HepG2 (cell line): ENCODE results near the gene HLA-DPB1.

Experiments used
- CREB1 ChIP-seq, 2 experiments: fragments of 450-650 bp in 1 of 2; IDR thresholded peaks; 2 replicates each; pipeline ENCODE4 v1.6.1; 2016 to 2017; ENCODE audit warnings: control low read depth in 1 of 2, mild to moderate bottlenecking in 1 of 2, missing compliant biosample characterization in 1 of 2, missing genetic modification characterization in 1 of 2
- ELK4 ChIP-seq: sonication (generic); formaldehyde crosslinking; IDR thresholded peaks from 2 replicates; pipeline ENCODE4 v1.9.0; 2021; ENCODE audit warnings: missing genetic modification reagents, borderline replicate concordance
- FOSL2 ChIP-seq: sonication (generic); formaldehyde crosslinking; IDR thresholded peaks from 2 replicates; pipeline ENCODE4 v1.4.0; 2020; ENCODE audit warnings: missing genetic modification reagents
- FOXJ3 ChIP-seq: sonication (generic); formaldehyde crosslinking; IDR thresholded peaks from 2 replicates; pipeline ENCODE4 v1.4.0; 2020; ENCODE audit warnings: missing genetic modification reagents, mild to moderate bottlenecking, borderline replicate concordance
- GABPA ChIP-seq, 2 experiments: IDR thresholded peaks; 2 replicates each; pipeline ENCODE4 v1.6.1; 2011 to 2016; ENCODE audit warnings: low read depth in 2 of 2, low read length in 1 of 2, missing biosample characterization in 1 of 2, missing genetic modification characterization in 1 of 2
- JUN ChIP-seq: sonication (generic); formaldehyde crosslinking; IDR thresholded peaks from 2 replicates; pipeline ENCODE4 v1.4.0; 2020; ENCODE audit warnings: mild to moderate bottlenecking, missing genetic modification reagents
- NR2F2 ChIP-seq: IDR thresholded peaks from 2 replicates; pipeline ENCODE4 v1.6.1; 2012; ENCODE audit warnings: low read depth, inconsistent platforms, borderline replicate concordance
- POLR2G ChIP-seq: fragments of 200-400 bp; formaldehyde crosslinking; IDR thresholded peaks from 2 replicates; pipeline ENCODE4 v1.6.1; 2018; ENCODE audit warnings: mild to moderate bottlenecking, low read depth, low read length, moderate library complexity
- RBAK ChIP-seq: sonication (generic); formaldehyde crosslinking; IDR thresholded peaks from 2 replicates; pipeline ENCODE4 v1.5.1; 2020; ENCODE audit warnings: mild to moderate bottlenecking, missing genetic modification reagents
- TF ChIP-seq, protein P1 (sequence below): sonication (generic); formaldehyde crosslinking; IDR thresholded peaks from 2 replicates; pipeline ENCODE4 v1.5.0; 2020; ENCODE audit warnings: mild to moderate bottlenecking, missing genetic modification reagents, borderline replicate concordance

GRCh38 chr6:33124525-33124901 lies 48.7 kb downstream of the HLA-DPB1 start:
- TF ChIP-seq, protein P1, sequence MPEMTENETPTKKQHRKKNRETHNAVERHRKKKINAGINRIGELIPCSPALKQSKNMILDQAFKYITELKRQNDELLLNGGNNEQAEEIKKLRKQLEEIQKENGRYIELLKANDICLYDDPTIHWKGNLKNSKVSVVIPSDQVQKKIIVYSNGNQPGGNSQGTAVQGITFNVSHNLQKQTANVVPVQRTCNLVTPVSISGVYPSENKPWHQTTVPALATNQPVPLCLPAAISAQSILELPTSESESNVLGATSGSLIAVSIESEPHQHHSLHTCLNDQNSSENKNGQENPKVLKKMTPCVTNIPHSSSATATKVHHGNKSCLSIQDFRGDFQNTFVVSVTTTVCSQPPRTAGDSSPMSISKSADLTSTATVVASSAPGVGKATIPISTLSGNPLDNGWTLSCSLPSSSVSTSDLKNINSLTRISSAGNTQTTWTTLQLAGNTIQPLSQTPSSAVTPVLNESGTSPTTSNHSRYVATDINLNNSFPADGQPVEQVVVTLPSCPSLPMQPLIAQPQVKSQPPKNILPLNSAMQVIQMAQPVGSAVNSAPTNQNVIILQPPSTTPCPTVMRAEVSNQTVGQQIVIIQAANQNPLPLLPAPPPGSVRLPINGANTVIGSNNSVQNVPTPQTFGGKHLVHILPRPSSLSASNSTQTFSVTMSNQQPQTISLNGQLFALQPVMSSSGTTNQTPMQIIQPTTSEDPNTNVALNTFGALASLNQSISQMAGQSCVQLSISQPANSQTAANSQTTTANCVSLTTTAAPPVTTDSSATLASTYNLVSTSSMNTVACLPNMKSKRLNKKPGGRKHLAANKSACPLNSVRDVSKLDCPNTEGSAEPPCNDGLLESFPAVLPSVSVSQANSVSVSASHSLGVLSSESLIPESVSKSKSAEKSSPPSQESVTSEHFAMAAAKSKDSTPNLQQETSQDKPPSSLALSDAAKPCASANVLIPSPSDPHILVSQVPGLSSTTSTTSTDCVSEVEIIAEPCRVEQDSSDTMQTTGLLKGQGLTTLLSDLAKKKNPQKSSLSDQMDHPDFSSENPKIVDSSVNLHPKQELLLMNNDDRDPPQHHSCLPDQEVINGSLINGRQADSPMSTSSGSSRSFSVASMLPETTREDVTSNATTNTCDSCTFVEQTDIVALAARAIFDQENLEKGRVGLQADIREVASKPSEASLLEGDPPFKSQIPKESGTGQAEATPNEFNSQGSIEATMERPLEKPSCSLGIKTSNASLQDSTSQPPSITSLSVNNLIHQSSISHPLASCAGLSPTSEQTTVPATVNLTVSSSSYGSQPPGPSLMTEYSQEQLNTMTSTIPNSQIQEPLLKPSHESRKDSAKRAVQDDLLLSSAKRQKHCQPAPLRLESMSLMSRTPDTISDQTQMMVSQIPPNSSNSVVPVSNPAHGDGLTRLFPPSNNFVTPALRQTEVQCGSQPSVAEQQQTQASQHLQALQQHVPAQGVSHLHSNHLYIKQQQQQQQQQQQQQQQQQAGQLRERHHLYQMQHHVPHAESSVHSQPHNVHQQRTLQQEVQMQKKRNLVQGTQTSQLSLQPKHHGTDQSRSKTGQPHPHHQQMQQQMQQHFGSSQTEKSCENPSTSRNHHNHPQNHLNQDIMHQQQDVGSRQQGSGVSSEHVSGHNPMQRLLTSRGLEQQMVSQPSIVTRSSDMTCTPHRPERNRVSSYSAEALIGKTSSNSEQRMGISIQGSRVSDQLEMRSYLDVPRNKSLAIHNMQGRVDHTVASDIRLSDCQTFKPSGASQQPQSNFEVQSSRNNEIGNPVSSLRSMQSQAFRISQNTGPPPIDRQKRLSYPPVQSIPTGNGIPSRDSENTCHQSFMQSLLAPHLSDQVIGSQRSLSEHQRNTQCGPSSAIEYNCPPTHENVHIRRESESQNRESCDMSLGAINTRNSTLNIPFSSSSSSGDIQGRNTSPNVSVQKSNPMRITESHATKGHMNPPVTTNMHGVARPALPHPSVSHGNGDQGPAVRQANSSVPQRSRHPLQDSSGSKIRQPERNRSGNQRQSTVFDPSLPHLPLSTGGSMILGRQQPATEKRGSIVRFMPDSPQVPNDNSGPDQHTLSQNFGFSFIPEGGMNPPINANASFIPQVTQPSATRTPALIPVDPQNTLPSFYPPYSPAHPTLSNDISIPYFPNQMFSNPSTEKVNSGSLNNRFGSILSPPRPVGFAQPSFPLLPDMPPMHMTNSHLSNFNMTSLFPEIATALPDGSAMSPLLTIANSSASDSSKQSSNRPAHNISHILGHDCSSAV: no peak
- TF ChIP-seq FOXJ3 (CRISPR knock-in tag) (no peak), NR2F2 (no peak), GABPA (IDR thresholded peaks at IDR 0.05; ENCODE audit: low read depth, low read length) (no peak), GABPA (CRISPR knock-in tag; IDR thresholded peaks at IDR 0.05; ENCODE audit: low read depth) (no peak), FOSL2 (no peak), RBAK (no peak), ELK4 (CRISPR knock-in tag) (no peak), JUN (CRISPR knock-in tag) (no peak), CREB1 (IDR thresholded peaks at IDR 0.05) (no peak), CREB1 (CRISPR knock-in tag; IDR thresholded peaks at IDR 0.05) (no peak), POLR2G (no peak)
